ENCODE results near the gene CES4A.

Gene CES4A

GRCh38 chr16:67011274-67011673, 22.9 kb downstream of the CES4A start:
- no peak overlapping the region for H3K4me3 ChIP-seq (ENCODE audit: low read depth, low read length)
- no peak for TF ChIP-seq CTCF (IDR thresholded peaks at IDR 0.05; ENCODE audit: borderline replicate concordance, insufficient read depth, low read depth, low read length)

GRCh38 chr16:67013233-67013822, 24.9 kb downstream of the CES4A start:
- TF ChIP-seq CTCF (IDR thresholded peaks at IDR 0.05; ENCODE audit: borderline replicate concordance, insufficient read depth, low read depth, low read length) = no peak
- H3K4me3 ChIP-seq (ENCODE audit: low read depth, low read length) = peak overlapping the region; percentile 48

- peak overlapping the region; percentile 48 for H3K4me3 ChIP-seq (ENCODE audit: low read depth, low read length)
- peak; percentile 31; the same call in 1 of the 2 replicates for TF ChIP-seq CTCF (IDR thresholded peaks at IDR 0.05; ENCODE audit: borderline replicate concordance, insufficient read depth, low read depth, low read length)
Observed at GRCh38 chr16:67013823-67014633, 25.6 kb downstream of the CES4A start.

- peak overlapping the region; percentile 48 for H3K4me3 ChIP-seq (ENCODE audit: low read depth, low read length)
- no peak for TF ChIP-seq CTCF (IDR thresholded peaks at IDR 0.05; ENCODE audit: borderline replicate concordance, insufficient read depth, low read depth, low read length)
Observed at GRCh38 chr16:67014634-67015312, 26.4 kb downstream of the CES4A start.

GRCh38 chr16:67015313-67015731, 26.9 kb downstream of the CES4A start:
- no peak overlapping the region for H3K4me3 ChIP-seq (ENCODE audit: low read depth, low read length)
- no peak for TF ChIP-seq CTCF (IDR thresholded peaks at IDR 0.05; ENCODE audit: borderline replicate concordance, insufficient read depth, low read depth, low read length)

GRCh38 chr16:67016143-67016542, 27.8 kb downstream of the CES4A start:
- no peak for TF ChIP-seq CTCF (IDR thresholded peaks at IDR 0.05; ENCODE audit: borderline replicate concordance, insufficient read depth, low read depth, low read length)
- H3K4me3 ChIP-seq (ENCODE audit: low read depth, low read length) = no peak overlapping the region
